Transverse colon (tissue), 3 donors: ENCODE data around the gene PLCG2.

ENCODE experiments used
- CTCF ChIP-seq, 5 experiments: fragments of 200-600 bp in 3 of 5; fragments of 450-650 bp in 2 of 5; sonication (generic) in 3 of 5; IDR thresholded peaks; 1 replicate in 2 of 5; 2 replicates in 3 of 5; pipeline ENCODE4 v1.5.1; 2016 to 2017; ENCODE audit warnings: antibody characterized with exemption in 5 of 5, inconsistent platforms in 3 of 5, mild to moderate bottlenecking in 2 of 5, moderate library complexity in 1 of 5
- EP300 ChIP-seq: sonication (generic); formaldehyde crosslinking; IDR thresholded peaks from one replicate; pipeline ENCODE4 v1.6.1; 2017; ENCODE audit warnings: antibody characterized with exemption, low read depth
- POLR2A ChIP-seq: fragments of 450-650 bp; IDR thresholded peaks from one replicate; pipeline ENCODE4 v1.6.1; 2016; ENCODE audit warnings: antibody characterized with exemption, mild to moderate bottlenecking, moderate library complexity

DNA sequence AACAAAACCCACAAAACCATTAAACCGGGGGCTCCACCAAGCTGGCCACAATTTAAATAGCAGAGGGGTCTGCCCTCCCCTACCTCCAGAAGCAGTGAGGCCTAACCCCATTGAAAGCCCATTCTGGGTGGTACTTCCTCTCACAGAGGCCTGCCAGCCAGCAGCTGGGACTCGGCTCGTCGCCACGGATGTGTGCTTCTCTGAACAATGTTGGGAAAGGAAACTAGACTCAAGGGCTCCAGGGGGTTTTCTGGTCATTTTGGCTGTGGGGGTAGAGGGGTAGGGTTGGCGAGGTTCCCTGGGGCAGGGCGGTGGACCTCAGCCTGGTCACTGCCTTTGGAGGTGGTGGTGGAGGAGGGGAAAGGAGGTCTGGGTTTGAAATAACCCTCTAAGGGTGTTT is 4.7 kb upstream of the PLCG2 start:
- TF ChIP-seq CTCF (IDR thresholded peaks at IDR 0.05) (no peak), POLR2A (no peak), EP300 (no peak)
